Measurements from ENCODE around the gene UFSP1.
"Not testable (repeated sequence)": the region's sequence is repeated elsewhere in the genome, so short reads cannot be mapped to it uniquely, and the experiment has no call there.

Gene UFSP1

DNA sequence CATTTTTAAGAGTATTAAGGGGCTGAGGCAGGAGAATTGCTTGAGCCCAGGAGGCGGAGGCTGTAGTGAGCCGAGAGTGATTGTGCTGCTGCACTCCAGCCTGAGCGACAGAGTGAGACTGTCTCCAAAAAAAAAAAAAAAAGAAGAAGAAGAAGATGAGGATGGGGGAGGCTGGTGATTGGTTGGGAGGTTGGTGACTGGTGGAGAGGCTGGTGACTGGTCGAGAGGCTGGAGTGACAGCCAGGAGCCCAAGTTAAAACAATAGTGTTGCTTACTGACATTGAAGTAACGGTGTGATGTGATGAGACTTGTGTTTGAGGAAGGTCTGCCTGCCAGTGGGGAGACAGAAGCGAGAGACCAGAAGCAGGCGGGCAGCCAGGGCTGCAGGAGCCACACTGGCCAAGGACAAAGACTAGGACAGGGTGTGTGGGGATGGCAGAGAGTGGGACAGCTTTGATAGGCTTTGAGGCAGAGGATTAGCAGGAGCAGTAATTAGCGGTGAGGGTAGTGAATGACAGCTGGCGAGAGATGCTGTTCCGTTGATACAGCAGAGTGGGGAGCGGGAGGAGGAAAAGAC lies 9.7 kb downstream of the UFSP1 start:
- DNase-seq: no peak

DNA sequence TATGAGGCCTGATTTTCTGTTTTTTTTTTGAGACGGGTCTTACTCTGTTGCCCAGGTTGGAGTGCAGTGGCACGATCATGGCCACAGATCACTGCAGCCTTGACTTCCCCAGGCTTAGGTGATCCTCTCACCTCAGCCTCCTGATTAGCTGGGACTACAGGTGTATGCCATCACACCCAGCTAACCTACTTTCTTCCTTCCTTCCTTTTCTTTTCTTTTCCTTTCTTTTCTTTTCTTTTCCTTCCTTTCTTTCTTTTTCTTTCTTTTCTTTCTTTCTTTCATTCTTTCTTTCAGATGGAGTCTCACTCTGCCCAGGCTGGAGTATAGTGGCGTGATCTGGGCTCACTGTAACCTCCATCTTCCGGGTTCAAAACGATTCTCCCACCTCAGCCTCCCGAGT lies 10.8 kb downstream of the UFSP1 start:
- no peak for DNase-seq

DNA sequence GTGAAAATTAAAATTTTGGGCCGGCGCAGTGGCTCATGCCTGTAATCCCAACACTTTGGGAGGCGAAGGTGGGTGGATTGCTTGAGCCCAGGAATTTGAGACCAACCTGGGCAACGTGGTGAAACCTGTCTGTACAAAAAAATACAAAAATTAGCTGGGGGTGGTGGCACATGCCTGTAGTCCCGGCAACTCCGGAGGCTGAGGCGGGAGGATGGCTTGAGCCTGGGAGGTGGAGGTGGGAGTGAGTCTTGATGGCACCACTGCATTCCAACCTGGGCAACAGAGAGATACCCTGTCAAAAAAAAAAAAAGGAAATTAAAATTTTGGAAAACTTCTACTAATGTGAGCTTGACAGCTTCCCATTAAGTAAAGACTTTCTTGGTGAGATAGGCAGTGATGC lies 11.5 kb downstream of the UFSP1 start:
- DNase-seq: no peak

DNA sequence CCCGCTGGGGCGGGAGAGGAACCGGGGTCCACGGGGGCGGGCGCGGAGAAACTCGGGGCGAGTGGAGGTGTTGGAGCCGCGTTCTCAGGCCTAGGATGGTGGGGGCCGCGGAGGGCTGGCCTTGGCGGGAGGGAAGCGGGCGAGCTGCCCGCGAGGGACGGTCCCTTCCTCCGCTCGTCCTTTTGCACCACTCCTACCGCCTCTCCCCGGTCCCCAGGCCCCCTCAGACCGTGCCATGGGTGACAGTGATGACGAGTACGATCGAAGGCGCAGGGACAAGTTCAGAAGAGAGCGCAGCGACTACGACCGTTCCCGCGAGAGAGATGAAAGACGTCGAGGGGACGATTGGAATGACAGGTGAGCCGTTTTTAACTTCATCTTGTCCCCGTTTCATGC lies 14.2 kb downstream of the UFSP1 start:
- no peak for DNase-seq

DNA sequence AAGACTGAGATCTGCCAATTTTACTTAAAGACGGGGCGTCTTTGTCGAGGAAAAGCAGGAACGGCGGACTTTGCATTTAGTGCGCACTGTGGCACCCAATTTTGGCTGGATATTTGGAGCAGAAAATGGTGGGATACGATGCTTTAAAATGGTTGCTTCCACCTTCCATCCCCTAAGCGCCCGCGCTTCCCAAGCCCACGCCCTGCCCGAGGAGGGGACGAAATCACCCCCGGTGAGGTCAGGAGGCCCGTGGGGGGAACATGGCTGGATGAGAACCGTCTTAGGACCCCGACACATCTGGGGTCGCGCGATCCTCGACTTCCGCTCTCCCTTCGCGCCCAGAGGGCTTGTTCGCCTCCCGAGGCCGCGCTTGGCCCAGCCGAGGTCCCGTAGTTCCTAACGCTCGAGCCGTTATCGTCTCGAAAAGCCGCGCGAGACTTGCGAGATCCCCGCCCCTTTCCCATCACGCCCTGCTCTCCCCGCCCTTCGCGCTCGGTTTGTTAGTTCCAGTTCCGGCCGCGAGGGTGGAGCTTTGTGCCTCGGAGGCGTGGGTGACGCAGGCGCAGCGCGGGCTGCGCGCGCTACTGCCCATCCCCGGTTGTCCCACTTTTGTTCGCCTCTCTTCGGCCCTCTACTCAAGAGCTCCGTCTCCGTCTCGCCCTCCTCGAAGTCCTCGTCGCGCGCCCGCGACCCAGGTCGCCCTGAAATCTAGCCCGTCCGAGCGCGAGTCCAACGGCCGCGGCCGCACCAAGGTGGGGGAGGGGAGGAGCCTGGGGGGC lies 14.7 kb downstream of the UFSP1 start, which contains the start of gene SRRT:
Gene SRRT, plus strand, starts transcription at position 527 of the 779 bp plus-strand sequence. CDS start 488 bp downstream, outside the sequence.
- peak; percentile 99 for DNase-seq

DNA sequence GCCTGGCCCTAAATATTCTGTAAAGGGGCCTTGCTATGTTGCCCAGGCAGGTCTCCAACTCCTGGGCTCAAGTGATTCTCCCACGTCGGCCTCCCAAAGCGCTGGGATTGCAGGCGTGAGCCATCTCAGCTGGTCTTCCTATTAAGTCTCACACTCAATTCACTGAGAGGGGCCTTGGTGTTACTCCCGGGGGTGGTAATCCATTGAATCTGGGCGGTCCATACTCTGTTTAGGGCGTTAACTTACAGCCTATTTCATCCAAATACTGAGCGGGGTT lies 15.3 kb downstream of the UFSP1 start:
- no peak for DNase-seq

DNA sequence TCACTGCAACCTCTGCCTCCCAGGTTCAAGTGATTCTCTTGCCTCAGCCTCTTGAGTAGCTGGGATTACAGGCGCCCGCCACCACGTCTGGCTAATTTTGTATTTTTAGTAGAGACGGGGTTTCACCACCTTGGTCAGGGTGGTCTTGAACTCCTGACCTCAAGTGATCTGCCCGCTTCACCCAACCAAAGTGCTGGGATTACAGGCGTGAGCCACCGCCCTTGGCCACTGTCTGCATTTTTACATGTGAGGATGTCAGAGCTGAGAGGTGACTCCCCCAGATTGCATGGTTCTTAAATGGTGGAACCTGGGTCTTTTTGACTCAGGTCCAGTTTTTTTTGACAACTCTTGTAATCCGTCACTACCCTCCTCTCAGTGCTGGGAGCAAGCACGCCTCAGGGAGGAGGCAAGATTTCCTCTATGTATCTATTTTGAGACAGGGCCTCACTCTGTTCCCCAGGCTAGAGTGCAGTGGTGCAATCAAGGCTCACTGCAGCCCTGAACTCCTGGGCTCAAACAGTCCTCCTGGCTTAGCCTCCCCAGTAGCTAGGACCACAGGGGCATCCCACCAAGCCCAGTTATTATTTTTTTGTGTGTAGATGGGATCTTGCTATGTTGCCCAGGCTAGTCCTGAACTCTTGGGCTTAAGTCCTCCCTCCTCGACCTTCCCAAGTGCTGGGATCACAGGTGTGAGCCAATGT lies 15.8 kb downstream of the UFSP1 start:
- no peak for DNase-seq

DNA sequence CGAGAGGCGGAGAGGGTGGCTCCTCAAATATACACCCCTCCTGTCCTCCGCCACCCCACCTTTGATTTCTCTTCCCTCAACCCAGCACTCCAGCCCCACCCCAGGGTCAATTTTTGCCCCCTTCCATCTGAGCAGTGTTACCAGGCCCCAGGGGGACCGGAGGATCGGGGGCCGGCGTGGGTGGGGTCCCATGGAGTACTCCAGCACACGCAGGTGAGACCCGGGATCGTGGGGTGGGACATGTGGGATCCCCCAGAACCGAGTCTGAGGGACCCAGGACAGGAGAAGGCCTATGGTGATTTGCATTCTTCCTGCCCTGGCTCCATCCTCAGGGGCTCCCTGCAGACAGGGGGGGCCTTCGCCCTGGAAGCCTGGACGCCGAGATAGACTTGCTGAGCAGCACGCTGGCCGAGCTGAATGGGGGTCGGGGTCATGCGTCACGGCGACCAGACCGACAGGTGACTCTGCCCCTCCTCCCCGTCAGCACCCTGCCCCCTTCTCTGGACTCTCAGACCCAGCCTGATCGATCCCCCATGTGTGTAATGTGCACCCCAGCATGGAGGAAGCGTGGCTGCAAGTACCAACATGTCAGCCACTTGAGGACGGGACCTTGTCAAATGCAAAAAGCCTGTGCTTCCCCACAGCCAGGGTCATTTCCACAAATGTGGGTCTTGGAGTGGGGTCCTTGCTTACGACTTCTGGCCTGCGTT lies 21.6 kb downstream of the UFSP1 start:
- DNase-seq: no peak

DNA sequence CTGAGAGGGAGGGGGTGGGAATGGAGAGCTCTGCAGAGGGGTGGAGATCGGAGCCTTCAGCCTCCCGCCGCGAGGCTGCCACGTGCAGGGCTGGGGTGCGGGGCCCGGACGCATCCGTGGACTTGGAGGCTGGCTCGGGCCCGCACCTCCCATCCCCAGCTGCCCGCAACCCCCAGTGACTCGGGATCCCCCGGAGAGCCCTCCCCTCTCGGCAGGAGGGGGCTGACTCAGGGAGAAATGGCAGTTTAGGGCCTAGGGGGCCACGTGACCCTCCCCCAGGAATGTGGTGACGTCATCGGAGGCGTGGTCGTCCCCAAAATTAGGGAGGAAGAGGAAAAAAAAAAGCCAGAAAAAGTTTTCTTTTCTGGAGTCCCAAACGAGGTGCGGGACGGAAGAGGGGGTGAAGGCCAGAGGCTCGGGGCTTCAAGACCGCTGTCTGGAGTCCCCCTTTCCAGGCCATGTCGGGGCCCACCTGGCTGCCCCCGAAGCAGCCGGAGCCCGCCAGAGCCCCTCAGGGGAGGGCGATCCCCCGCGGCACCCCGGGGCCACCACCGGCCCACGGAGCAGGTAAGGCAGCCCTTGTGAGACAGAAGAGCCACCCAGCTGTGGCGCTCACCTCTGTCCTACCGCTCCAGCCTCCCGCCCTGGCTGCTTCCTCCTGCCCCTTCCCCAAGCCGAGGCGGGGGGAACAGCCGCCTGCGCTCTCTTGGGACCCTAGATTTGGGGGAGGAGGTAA lies 22.3 kb downstream of the UFSP1 start, which contains the start of gene TRIP6:
Gene TRIP6, plus strand, starts transcription at position 348 of the 736 bp plus-strand sequence. Its CDS starts 111 bp downstream, at position 459.
- peak; percentile 98 for DNase-seq

DNA sequence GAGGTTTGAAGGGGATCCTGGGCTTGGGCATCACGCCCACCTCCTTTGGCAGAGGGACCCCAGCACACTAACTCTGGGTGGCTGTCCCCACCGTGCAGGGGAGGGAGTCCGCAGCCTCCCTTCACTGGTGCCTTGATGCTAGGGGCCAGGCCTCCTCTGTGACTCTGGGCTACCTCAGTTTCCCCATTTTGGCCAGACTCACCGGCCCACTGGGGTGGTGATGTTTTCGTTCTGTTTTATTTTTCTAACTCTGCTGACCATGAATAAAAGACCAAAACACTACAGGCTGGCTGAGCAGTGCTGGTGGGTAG lies 22.8 kb downstream of the UFSP1 start:
- DNase-seq: no peak

DNA sequence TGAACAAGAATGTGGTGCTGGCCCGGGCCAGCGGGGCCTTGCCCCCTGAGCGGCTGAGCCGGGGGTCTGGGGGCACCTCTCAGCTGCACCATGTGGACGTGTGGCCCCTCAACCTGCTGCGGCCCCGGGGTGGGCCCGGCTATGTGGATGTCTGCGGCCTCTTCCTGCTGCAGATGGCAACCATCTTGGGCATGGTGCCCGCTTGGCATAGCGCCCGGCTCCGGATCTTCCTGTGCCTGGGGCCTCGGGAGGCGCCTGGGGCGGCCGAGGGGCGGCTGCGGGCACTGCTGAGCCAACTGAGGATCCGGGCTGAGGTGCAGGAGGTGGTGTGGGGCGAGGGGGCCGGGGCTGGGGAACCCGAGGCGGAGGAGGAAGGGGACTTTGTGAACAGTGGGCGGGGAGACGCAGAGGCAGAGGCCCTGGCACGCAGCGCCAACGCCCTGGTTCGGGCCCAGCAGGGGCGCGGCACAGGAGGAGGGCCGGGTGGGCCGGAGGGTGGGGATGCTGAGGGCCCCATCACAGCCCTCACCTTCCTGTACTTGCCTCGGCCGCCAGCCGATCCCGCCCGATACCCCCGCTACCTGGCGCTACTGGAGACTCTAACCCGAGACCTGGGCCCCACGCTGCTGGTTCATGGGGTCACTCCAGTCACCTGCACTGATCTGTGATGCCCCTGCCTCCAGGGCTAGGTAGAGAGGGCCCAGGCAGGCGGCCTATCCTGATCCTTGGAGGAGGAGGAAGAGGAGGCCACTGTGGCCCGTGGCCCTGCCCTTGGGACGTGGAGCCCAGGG lies 23.4 kb downstream of the UFSP1 start:
- DNase-seq: no peak

DNA sequence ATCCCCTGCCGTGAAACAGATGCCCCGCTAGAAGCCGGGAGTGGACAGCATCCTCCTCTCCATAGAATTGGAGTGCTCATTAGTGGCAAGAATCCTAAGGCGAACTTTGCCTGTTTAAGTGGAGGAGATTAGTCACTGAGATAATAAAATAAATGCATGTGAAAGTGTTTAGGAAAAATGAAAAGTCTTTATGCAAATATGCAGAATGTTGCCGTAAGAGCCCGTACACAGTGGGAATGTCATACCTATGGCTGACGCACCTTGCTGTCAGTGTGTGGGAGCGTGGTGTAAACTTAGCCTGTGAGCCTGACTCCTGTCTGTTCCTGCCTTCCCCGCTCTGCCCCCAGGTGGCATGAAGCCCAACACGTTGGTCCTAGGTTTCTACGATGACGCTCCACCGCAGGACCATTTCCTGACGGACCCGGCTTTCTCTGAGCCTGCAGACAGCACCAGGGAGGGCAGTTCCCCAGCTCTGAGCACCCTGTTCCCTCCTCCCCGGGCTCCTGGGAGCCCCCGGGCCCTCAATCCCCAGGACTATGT lies 24.1 kb downstream of the UFSP1 start:
- DNase-seq: no peak

DNA sequence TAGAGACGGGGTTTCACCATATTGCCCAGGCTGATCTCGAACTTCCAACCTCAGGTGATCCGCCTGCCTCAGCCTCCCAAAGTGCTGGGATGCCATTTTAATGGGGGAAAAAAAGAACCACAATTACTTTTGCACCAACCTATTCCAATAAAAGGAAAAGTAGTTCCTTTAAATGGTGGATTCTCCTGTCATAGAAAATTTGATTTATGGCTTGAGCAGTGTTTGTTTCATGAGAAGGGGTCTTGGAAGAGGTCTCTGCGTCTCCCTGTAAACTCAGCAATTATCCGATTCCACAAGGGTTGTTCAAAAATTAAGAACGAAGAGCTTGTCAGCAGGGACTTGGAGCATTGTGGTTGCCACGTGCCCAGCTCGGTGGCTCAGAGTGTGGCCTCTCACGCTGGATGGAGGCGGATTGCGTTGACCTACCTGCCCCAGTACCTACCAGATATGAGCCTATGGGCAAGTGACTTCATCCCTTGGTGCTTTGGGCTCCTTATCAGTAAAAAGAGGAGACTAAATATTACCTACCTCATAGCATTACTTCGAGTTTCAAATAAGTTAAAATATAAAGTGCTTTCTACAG lies 25.2 kb downstream of the UFSP1 start:
- no peak for DNase-seq

DNA sequence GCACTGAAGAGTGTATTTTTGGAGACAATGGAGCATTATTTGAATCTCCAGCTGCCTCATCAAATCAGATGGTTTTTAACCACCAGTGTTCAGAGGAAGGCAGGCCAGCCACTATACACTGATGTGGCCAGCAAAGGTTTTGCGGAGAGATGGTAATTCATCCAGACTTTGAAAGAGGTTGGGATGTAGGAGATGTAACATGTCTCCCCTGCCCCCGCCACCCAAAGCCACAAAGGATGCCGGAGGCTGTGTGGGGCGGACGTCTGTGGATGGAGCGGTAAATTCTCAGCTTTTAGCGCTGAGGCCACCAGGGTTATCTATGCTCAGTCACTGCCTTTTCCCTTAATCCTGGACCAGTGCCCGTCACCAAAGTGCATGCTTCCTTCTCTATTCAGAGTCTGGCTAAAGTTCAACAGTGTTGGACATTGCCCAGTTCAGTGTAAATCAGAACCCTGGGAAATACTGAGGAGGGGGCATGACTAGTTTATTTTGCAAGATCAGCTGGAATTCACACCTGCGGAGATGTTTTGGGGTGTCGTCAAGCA lies 26.0 kb downstream of the UFSP1 start:
- peak; percentile 31 for DNase-seq

DNA sequence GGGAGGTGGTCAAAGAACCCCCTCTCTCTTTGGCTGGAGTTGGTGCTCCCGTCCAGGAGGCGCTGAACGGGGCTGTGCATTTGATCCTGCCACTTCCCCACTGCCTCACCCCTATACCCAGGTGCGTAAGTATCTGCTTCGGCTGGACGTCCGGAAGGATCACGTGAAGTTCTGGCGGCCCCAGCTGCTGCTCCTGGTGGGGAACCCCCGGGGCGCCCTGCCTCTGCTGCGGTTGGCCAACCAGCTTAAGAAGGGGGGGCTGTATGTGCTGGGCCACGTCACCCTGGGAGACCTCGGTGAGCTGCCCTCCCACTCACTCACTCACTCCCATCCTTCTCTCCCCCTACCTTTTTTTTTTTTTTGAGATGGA lies 27.9 kb downstream of the UFSP1 start:
- no peak for DNase-seq

DNA sequence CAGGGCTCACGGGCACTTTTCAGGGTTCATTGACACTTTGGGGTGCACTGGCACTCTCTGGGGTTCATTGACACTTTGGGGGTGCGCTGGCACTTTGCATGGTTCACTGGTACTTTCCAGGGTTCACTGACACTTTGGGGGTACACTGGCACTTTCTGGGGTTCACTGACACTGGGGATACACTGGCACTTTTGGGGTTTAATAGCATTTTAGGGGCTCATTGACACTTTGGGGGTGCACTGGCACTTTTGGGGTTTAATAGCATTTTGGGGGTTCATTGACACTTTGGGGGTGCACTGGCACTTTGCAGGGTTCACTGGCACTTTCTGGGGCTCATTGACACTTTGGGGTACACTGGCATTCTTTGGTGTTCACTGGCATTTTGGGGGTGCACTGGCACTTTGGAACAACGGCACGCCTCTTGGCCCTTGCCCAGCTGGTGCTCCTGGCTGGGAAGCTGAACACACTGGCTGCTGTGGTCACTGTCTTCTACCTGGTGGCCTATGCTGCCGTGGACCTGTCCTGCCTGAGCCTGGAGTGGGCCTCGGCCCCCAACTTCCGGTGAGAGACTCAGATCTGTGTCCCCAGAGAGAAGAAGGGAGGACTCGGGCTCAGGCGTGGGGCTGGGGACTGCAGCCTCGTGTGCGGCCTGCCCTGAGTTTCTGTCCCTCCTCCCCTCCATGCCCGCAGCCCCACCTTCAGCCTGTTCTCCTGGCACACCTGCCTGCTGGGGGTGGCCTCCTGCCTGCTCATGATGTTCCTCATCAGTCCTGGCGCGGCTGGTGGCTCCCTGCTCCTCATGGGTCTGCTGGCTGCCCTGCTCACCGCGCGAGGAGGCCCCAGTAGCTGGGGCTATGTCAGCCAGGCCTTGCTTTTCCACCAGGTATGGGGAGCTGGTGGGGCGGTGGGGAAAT lies 28.6 kb downstream of the UFSP1 start:
- DNase-seq: no peak

DNA sequence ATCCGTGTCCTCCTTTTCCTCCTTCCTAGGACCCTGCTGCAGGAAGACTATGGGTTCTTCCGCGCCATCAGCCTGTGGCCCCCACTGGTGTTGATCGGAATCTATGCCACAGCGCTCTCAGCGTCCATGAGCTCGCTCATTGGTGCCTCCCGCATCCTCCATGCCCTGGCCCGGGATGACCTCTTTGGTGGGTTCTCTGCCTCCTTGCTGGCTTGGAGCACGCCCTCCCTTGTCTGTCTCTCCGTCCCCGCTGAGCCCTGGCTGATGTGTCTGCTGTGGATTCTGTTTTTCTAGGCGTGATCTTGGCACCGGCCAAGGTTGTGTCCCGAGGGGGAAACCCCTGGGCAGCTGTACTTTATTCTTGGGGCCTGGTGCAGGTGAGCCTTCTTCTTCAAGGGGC lies 29.7 kb downstream of the UFSP1 start:
- DNase-seq: no peak

DNA sequence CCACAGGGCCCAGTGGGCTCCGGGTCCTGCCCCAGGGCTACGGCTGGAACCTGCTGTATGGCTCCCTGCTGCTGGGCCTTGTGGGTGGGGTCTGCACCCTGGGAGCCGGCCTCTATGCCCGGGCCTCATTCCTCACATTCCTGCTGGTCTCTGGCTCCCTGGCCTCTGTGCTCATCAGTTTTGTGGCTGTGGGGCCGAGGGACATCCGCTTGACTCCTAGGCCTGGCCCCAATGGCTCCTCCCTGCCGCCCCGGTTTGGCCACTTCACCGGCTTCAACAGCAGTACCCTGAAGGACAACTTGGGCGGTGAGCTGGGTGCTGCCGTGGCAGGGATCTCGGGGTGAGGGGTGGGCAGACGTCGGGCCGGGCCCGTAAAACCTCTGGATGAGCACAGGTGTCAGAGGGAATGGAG lies 32.6 kb downstream of the UFSP1 start:
- no peak for DNase-seq

DNA sequence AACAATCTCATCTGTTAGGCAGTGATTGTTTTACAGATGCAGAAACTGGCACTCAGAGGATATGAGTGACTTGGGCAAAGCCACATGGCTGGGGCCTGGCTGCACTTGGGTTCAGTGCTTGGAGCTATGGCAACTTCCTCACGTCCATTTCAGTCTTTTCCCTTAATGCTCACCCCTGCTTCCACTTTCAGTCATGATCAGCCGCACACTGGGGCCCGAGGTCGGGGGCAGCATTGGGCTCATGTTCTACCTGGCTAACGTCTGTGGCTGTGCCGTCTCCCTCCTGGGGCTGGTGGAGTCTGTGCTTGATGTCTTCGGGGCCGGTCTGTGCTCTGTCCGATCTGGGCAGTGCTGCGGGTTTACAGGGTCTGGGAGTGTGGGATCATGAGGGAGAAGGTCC lies 34.0 kb downstream of the UFSP1 start:
- no peak for DNase-seq

DNA sequence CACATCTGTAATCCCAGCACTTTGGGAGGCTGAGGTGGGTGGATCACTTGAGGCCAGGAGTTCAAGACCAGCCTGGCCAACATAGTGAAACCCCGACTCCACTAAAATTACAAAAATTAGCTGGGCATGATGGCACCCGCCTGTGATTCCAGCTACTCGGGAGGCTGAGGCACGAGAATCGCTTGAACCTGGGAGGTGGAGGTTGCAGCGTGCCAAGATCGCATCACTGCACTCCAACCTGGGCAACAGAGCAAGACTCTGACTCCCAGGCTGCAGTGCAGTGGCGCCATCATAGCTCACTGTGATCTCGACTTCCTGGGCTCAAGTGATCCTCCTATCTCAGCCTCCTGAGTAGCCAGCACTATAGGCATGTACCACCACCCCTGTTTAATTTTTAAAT lies 34.6 kb downstream of the UFSP1 start:
- DNase-seq: not testable (repeated sequence)
